Renal cortex interstitium (tissue), 11 donors: Measurements from ENCODE around the gene SLC17A9. TPM values are rescaled to one million over a fixed set of nuclear protein-coding genes. Genes with fewer than 3 reads are reported as not detected.

Source experiments
- DNase-seq, 11 donors: peaks; one replicate each; pipeline ENCODE4 v3.0.0-alpha.2; 2013; ENCODE audit warnings: low read depth in 9 of 11, low spot score in 4 of 11; ENCODE audit errors: extremely low read depth in 1 of 11
- polyA plus RNA-seq, 3 donors: library from polyadenylated mRNA; unstranded; fragments of 120-200 nt; gene quantifications; one replicate each; pipeline ENCODE4 v1.2.1, GENCODE V29; 2013; ENCODE audit not compliant: insufficient read length in 3 of 3

The SLC17A9 gene
- polyA plus RNA-seq, 3 donors: 1.0 to 2.6 (median 2.0) TPM

DNA sequence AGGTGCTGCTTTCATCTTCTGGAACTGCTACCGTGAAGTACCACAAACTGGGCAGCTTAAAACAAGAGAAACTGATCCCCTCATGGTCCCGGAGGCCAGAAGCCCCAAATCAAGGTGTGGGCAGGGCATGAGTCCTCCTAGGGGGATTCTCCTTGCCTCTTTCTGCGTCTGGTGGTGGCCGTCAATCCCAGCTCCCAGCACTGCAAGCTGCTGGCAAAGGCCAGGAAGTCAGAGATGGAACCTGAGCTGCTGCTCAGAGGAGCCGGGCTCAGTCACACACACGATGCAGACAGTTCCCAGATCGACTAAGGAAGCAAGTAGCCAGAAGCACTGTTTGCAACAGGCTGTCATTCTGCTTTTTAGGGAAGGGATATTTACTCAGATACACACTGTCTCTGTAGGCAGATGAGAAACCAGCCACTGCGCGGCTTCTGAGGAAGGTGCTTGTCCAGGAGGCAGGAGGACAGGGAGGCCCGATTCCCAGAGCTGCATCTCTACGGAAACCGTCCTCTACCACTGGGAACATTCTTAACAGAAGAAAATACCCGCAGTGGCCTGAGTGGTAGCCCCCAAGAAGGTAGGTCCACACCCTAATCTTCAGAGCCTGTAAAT lies 38.8 kb downstream of the SLC17A9 start:
- DNase-seq: no peak

DNA sequence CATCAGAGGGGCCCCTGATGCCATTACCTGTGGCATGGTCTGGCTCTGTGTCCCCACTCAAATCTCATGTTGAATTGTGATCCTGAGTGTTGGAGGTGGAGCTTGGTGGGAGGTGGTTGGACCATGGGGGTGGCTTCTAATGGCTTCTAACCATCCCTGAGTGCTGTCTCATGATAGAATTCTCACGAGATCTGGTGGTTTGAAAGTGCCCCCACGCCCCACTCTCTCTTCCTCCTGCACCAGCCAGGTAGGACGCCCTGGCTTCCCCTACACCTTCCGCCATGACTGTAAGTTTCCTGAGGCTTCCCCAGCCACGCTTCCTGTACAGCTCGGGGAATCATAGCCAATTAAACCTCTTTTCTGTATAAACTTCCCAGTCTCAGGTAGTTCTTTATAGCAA lies 39.4 kb downstream of the SLC17A9 start:
- no peak for DNase-seq

DNA sequence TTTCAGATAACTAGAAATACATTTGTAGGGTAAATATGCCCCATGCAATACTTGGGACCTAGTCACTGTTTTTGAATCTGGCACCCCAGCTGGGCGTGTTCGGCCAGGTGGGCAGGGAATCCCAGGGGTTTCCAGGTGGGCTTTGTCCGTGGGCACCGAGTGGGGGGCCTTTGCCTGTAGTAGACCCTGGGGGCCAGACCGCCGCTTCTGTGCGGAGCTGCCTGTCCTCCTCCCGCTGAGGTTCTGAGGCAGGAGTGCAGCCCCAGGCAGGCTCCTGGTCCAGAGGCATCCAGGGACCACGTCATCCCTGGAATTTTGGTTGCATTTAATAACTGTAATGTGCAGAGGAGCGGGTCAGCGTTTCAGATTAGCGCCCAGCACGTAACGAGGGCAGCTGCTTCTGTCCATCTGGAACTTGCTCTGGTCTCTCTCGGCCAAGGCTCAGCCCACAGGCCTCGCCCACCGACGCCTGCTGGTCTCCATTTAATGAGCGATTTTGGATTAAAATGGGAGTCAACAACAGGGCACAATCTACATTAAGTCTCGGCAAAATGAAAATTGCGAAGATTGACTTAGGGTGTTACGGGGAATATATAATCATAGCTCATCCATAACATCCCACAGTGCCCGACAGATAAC lies 41.5 kb downstream of the SLC17A9 start:
- no peak for DNase-seq

GRCh38 chr20:62994869-62995281 lies 42.4 kb downstream of the SLC17A9 start:
- DNase-seq: no peak

DNA sequence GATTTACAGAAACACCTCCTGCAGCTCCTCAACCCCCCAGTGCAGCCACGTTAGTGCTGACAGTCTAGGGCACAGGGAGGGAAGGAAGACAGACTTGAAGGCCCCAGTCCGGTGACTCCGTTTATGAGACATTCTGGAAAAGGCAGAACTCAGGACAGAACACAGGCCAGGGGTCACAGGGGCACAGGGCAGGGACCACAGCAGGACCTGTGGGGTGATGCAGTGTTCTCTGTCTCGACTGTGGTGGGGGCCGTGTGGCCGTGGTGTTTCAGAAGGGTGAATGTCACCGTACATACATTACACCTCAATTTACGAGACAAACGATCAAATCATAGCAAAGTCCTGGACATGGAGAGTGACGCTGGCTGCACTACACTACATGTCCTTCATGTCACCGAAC lies 43.0 kb downstream of the SLC17A9 start:
- DNase-seq: no peak

GRCh38 chr20:62995898-62996595 lies 43.5 kb downstream of the SLC17A9 start:
- DNase-seq: no peak

GRCh38 chr20:62996596-62996982 lies 44.1 kb downstream of the SLC17A9 start:
- DNase-seq: no peak

DNA sequence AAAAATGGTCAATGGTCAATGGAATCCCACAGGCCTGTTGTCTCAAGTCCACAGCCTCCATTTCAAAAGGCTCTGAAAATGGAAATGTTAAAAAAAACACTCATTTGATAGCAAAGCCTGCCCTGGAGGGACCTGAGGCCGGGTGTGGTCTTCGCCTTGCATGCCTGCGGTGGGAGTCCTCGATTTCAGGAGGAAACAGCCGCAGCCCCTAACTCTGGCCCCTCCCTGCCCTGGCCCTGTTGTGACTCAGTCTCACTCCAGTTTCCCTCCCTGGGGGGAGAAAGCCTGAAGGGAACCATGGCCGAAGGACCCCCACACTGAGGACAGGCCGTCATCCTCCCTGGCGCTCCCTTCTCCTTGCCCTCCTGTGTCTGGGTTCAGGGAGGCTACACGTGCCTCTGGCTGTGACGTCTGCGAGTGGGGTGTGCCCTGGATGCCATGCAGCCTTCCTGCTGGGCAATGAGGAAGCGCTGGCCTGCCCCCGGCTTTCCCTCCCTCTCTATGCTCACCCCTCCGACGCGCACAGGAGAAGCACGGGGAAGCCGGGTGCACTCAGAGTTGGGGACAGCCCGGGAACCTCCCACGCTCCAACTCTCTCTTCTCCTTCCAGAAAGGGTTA lies 45.0 kb downstream of the SLC17A9 start:
- DNase-seq: no peak

GRCh38 chr20:62998449-62998848 lies 45.9 kb downstream of the SLC17A9 start:
- DNase-seq: no peak

- no peak for DNase-seq
Measured at GRCh38 chr20:62999580-62999979, 47.1 kb downstream of the SLC17A9 start.

- no peak for DNase-seq
Measured at GRCh38 chr20:63000036-63000435, 47.5 kb downstream of the SLC17A9 start.

DNA sequence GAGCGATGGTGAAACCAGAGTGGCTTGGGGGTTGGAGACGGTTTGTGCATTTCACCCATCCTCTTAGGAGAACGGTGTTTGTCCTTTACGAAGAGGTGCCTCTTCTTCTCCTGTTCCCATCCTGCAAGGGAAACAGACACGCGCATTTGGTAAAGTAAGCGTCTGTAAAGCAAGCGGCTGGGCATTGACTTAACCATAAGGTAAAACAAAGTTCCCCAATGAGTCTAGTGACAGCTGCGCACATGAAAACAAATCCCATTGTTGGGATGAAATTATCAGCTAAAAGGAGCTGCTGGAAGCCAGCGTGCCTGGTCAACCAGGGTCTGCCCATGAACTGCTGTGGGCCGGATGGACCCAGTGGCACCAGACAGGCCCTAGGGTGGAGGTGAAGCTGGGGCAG lies 48.4 kb downstream of the SLC17A9 start:
- DNase-seq: no peak

DNA sequence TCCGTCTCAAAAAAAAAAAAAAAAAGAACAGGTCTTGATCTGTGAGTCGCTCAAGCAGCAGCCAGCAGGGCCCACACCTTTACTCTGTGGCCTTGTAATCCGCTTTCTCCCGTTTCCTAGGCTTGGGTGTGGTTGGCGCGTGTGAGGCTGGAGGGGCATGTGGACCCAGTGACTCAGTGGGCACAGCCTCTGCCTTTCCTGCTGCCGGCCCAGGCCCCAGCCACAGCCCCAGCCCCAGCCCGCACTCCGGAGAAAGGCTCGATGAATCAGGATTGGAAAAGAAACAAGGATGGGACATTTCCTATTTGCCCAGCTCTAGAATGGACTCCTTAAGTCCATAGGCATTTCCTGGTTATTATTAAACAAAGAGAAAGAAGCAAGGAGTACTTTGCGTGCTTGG lies 50.0 kb downstream of the SLC17A9 start:
- DNase-seq: no peak

- no peak for DNase-seq
Measured at GRCh38 chr20:63003546-63003945, 51.0 kb downstream of the SLC17A9 start.

GRCh38 chr20:63004607-63005364 lies 52.3 kb downstream of the SLC17A9 start:
- no peak for DNase-seq

GRCh38 chr20:63005365-63005861 lies 52.9 kb downstream of the SLC17A9 start:
- DNase-seq: no peak

DNA sequence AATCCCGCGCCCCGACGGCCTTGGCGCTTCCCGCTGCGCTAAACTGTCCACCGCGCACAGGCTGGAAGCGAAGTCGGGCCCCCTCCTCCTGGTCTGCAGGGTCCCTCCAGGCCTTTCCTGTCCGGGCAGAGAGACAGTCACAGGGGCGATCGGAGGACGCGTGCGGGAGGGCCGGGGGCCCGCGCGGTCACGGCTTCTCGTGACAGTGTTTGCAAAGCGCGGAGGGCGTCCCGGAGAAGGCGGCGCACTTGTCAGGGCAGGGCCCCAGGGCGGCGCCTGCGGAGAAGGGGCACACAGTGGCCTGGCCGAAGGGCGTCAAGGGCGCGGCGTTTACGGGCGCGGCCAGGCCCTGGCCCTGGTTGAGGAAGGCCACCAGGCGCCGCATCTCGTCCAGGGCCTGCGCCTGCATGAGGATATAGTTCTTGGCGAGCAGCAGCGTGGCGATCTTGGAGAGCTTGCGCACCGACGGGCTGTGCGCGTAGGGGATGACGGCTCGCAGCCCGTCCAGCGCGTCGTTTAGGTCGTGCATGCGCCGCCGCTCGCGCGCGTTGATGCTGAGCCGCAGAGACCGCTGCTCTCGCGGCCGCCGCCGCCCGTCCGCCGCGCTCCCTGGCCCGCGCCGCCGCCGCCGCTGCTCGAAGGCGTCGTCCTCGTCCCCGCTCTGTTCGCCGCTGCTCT lies 53.5 kb downstream of the SLC17A9 start:
- DNase-seq: no peak

- no peak for DNase-seq
Measured at GRCh38 chr20:63006540-63007359, 54.2 kb downstream of the SLC17A9 start, which contains the start of gene BHLHE23. TSS of gene BHLHE23 (minus strand) at chr20:63006964. CDS start at chr20:63006774, 190 bp downstream.
